Measurements from ENCODE around the gene ZNF397. TPM values are rescaled to one million over a fixed set of nuclear protein-coding genes. Genes with fewer than 3 reads are reported as not detected.

The ZNF397 gene
- total and polyA plus RNA-seq, 9 of the 15 experiments (the other 6 are each of a cell fraction or from before 2014, with no cell fraction given) = 6.4 to 24.2 (median 19.3) TPM

GRCh38 chr18:35290094-35290735, 49.4 kb downstream of the ZNF397 start, which contains the start of gene ZSCAN30 (continued):
- peak; percentile 15; the same call in 1 of the 2 replicates for TF ChIP-seq ZNF668 (CRISPR knock-in tag; IDR thresholded peaks at IDR 0.05)
- TF ChIP-seq SREBF2 (CRISPR knock-in tag; IDR thresholded peaks at IDR 0.05) = no peak
- TF ChIP-seq U2AF1 (optimal IDR thresholded peaks at IDR 0.05; ENCODE audit: low read depth, low read length) = no peak
- no peak for TF ChIP-seq HDAC6 (IDR thresholded peaks at IDR 0.05; ENCODE audit: low read depth, low read length)
- no peak for TF ChIP-seq MECOM (CRISPR knock-in tag; IDR thresholded peaks at IDR 0.05)
- peak; percentile 65; the same call in 1 of the 2 replicates for TF ChIP-seq DPF2 (IDR thresholded peaks at IDR 0.05)
- 0 out of 2 replicates have a peak, but pooled peaks have one; percentile 52 for TF ChIP-seq DNMT1 (IDR thresholded peaks at IDR 0.05)
- no peak for TF ChIP-seq CBFB (CRISPR knock-in tag; IDR thresholded peaks at IDR 0.05)
- TF ChIP-seq TAF1 (IDR thresholded peaks at IDR 0.05; ENCODE audit: control insufficient read depth, extremely low read depth, insufficient read depth, low read length, severe bottlenecking) = peak; percentile 91
- peak; percentile 14; the same call in 1 of the 2 replicates for TF ChIP-seq EHMT2 (IDR thresholded peaks at IDR 0.05)
- TF ChIP-seq ZBTB43 (CRISPR knock-in tag; IDR thresholded peaks at IDR 0.05) = peak; percentile 66; the same call in 1 of the 2 replicates
- TF ChIP-seq LEF1 (IDR thresholded peaks at IDR 0.05) = no peak; the same call in 1 of the 2 replicates
- no peak for TF ChIP-seq KAT2B (IDR thresholded peaks at IDR 0.05; ENCODE audit: low read depth, low read length)
- TF ChIP-seq ZNF583 (CRISPR knock-in tag; IDR thresholded peaks at IDR 0.05) = no peak
- TF ChIP-seq KLF16 (IDR thresholded peaks at IDR 0.05) = no peak
- no peak for TF ChIP-seq PREB (CRISPR knock-in tag; IDR thresholded peaks at IDR 0.05)
- TF ChIP-seq SMAD1 (IDR thresholded peaks at IDR 0.05; ENCODE audit: low read depth, low read length, partially characterized antibody) = peak; percentile 81
- TF ChIP-seq NELFE (IDR thresholded peaks at IDR 0.05; ENCODE audit: insufficient read depth, insufficient read length) = no peak
- no peak for TF ChIP-seq THAP7 (CRISPR knock-in tag; IDR thresholded peaks at IDR 0.05)
- TF ChIP-seq KLF13 (tag; IDR thresholded peaks at IDR 0.05; ENCODE audit: borderline replicate concordance, low read depth) = peak; percentile 62; the same call in 1 of the 2 replicates
- peak; percentile 98 for TF ChIP-seq PHF20 (IDR thresholded peaks at IDR 0.05; ENCODE audit: partially characterized antibody)
- no peak for TF ChIP-seq ZNF699 (CRISPR knock-in tag; IDR thresholded peaks at IDR 0.05; ENCODE audit: insufficient replicate concordance)
- TF ChIP-seq POLR2B (IDR thresholded peaks at IDR 0.05; ENCODE audit: low read depth, partially characterized antibody) = peak; percentile 95
- TF ChIP-seq TFE3 (CRISPR knock-in tag; IDR thresholded peaks at IDR 0.05) = no peak
- no peak for TF ChIP-seq ELK1 (CRISPR knock-in tag; IDR thresholded peaks at IDR 0.05)

Measured in K562 (cell line).